ENCODE measurements around the gene RNF141. TPM values are rescaled to one million over a fixed set of nuclear protein-coding genes. Genes with fewer than 3 reads are reported as not detected.

Gene RNF141
- total RNA-seq, 1 experiment from 2014 or later, result 74.8 TPM

DNA sequence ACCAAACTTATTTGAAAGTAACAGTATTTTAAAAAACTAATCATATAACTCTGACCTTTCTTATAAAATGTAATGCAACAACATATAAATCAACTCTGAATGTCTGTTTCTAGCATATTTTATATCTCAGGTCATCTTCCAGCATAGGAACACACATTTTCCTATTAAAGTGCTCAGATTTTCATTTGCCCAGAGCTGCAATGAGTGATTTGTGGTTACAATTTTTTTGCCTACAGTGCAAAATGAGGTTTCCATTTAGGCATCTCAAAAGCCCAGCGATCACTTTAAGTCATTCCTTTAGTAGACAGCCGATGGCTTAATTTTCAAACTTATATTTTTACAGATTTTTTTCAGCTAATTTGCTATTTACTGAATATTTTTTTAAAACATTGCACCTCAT lies 26.5 kb upstream of the RNF141 start:
- Mint-ChIP-seq H3K9me3 (ENCODE audit: unreplicated experiment) (no peaks in the 10 kb centered on the region), H3K4me3 (ENCODE audit: unreplicated experiment) (no peak overlapping the region), H3K27ac (ENCODE audit: unreplicated experiment) (no peak overlapping the region), H3K27me3 (ENCODE audit: insufficient read depth, unreplicated experiment) (no peaks in the 10 kb centered on the region), H3K36me3 (ENCODE audit: insufficient read depth, unreplicated experiment) (no peaks in the 10 kb centered on the region), H3K4me1 (ENCODE audit: low read depth, unreplicated experiment) (no peaks in the 10 kb centered on the region)
- DNase-seq, result no peak
- H3K27me3 ChIP-seq (replicated peaks; ENCODE audit: control insufficient read depth, insufficient read depth, low read length), result no peaks in the 10 kb centered on the region
- no peak overlapping the region for H3K4me3 ChIP-seq (ENCODE audit: low read depth, low read length)
- H3K4me1 ChIP-seq, result no peaks in the 10 kb centered on the region
- POLR2A ChIA-PET, result no interaction called here
- no TSS peak for BruUV-seq (replicated peaks)
- H3K36me3 ChIP-seq (ENCODE audit: control insufficient read depth, insufficient read depth, low read length), result no peaks in the 10 kb centered on the region
- intact Hi-C loops (cut with micrococcal nuclease; ENCODE audit: unreplicated experiment), result no loop called here
- TF ChIP-seq, protein P1, sequence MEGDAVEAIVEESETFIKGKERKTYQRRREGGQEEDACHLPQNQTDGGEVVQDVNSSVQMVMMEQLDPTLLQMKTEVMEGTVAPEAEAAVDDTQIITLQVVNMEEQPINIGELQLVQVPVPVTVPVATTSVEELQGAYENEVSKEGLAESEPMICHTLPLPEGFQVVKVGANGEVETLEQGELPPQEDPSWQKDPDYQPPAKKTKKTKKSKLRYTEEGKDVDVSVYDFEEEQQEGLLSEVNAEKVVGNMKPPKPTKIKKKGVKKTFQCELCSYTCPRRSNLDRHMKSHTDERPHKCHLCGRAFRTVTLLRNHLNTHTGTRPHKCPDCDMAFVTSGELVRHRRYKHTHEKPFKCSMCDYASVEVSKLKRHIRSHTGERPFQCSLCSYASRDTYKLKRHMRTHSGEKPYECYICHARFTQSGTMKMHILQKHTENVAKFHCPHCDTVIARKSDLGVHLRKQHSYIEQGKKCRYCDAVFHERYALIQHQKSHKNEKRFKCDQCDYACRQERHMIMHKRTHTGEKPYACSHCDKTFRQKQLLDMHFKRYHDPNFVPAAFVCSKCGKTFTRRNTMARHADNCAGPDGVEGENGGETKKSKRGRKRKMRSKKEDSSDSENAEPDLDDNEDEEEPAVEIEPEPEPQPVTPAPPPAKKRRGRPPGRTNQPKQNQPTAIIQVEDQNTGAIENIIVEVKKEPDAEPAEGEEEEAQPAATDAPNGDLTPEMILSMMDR (IDR thresholded peaks at IDR 0.05; ENCODE audit: insufficient read depth in 1 of 2, low read depth in 1 of 2, low read length in 1 of 2, severe bottlenecking in 1 of 2, unreplicated experiment in 1 of 2), result no peak
- H3K9me3 ChIP-seq, result no peaks in the 10 kb centered on the region
- CTCF ChIA-PET, result no interaction called here

DNA sequence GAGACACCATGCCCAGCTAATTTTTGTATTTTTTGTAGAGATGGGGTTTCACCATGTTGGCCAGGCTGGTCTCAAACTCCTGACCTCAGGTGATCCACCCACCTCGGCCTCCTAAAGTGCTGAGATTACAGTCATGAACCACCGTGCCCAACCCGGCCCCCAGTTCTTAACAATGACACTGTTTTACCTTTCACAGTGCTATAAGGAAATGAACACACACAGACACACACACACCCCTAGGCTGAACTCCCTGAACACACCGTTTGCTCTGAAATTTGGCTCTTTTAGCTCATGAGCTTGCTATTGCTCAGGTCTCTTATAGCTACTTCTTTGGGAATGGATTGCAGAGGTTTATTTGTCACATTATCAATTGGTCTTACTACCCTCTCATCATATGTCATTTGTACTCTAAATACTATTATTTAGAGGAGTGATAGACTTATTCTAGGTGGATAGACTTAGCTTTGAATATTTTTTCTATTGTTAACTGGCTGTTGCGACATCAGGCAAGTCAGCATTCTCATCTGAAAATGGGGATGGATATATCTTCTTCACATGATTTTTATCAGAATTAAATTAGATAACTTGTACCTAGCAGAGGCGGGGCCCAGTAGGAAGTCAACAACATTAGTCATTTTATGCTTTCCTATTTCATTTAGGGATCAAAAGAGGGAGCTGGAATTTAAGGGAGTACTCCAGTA lies 25.4 kb upstream of the RNF141 start:
- no peak overlapping the region for H3K4me3 Mint-ChIP-seq (ENCODE audit: unreplicated experiment)
- intact Hi-C loops (cut with micrococcal nuclease; ENCODE audit: unreplicated experiment), result no loop called here
- H3K36me3 Mint-ChIP-seq (ENCODE audit: insufficient read depth, unreplicated experiment), result no peaks in the 10 kb centered on the region
- H3K4me1 Mint-ChIP-seq (ENCODE audit: low read depth, unreplicated experiment), result peaks cover 1% of the 10 kb centered on the region
- Histone ChIP-seq H3K9me3 (no peaks in the 10 kb centered on the region), H3K27me3 (replicated peaks; ENCODE audit: control insufficient read depth, insufficient read depth, low read length) (no peaks in the 10 kb centered on the region), H3K4me3 (ENCODE audit: low read depth, low read length) (no peak overlapping the region), H3K36me3 (ENCODE audit: control insufficient read depth, insufficient read depth, low read length) (no peaks in the 10 kb centered on the region), H3K4me1 (peaks cover under 1% of the 10 kb centered on the region; the same call in 1 of the 2 replicates)
- TF ChIP-seq, protein P1 (IDR thresholded peaks at IDR 0.05; ENCODE audit: insufficient read depth in 1 of 2, low read depth in 1 of 2, low read length in 1 of 2, severe bottlenecking in 1 of 2, unreplicated experiment in 1 of 2), result no peak
- ChIA-PET CTCF (interaction anchor here (0.8 kb wide), 1 partner anchor 26 kb away, joined by 4 read pairs; the partner anchor contains the start of gene RNF141), POLR2A (no interaction called here)
- H3K27me3 Mint-ChIP-seq (ENCODE audit: insufficient read depth, unreplicated experiment), result no peaks in the 10 kb centered on the region
- BruUV-seq (replicated peaks), result no TSS peak
- DNase-seq, result no peak
- no peak overlapping the region for H3K27ac Mint-ChIP-seq (ENCODE audit: unreplicated experiment)
- no peaks in the 10 kb centered on the region for H3K9me3 Mint-ChIP-seq (ENCODE audit: unreplicated experiment)

DNA sequence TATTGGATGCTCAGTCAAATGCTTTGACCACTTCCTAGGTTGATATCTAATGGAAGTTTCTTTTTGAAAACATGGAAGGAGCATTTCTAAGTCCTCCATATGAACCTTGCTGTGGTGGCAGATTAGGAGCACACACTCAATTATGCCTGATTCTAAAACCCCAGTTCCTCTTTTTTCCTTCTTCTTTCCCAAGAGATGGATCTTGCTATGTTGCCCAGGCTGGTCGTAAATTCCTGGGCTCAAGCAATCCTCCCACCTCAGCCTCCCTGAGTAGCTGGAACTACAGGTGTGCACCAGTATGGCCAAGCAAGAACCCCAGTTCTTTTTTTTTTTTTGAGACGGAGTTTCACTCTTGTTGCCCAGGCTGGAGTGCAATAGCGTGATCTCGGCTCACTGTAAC lies 24.5 kb upstream of the RNF141 start:
- no peak for DNase-seq
- Mint-ChIP-seq H3K27me3 (ENCODE audit: insufficient read depth, unreplicated experiment) (no peaks in the 10 kb centered on the region), H3K9me3 (ENCODE audit: unreplicated experiment) (no peaks in the 10 kb centered on the region), H3K4me3 (ENCODE audit: unreplicated experiment) (no peak overlapping the region), H3K4me1 (ENCODE audit: low read depth, unreplicated experiment) (peaks cover 9% of the 10 kb centered on the region), H3K36me3 (ENCODE audit: insufficient read depth, unreplicated experiment) (no peaks in the 10 kb centered on the region), H3K27ac (ENCODE audit: unreplicated experiment) (no peak overlapping the region)
- TF ChIP-seq, protein P1 (IDR thresholded peaks at IDR 0.05; ENCODE audit: insufficient read depth in 1 of 2, low read depth in 1 of 2, low read length in 1 of 2, severe bottlenecking in 1 of 2, unreplicated experiment in 1 of 2), result no peak
- Histone ChIP-seq H3K27me3 (replicated peaks; ENCODE audit: control insufficient read depth, insufficient read depth, low read length) (no peaks in the 10 kb centered on the region), H3K4me1 (peaks cover 7% of the 10 kb centered on the region; the same call in 1 of the 2 replicates), H3K9me3 (no peaks in the 10 kb centered on the region), H3K36me3 (ENCODE audit: control insufficient read depth, insufficient read depth, low read length) (no peaks in the 10 kb centered on the region), H3K4me3 (ENCODE audit: low read depth, low read length) (no peak overlapping the region)
- ChIA-PET CTCF (interaction anchor here (0.7 to 0.9 kb wide), 2 partner anchors 53 to 58 kb away, joined by 3 to 4 read pairs; no protein-coding TSS in a partner anchor), POLR2A (no interaction called here)
- intact Hi-C loops (cut with micrococcal nuclease; ENCODE audit: unreplicated experiment), result no loop called here
- BruUV-seq (replicated peaks), result no TSS peak

Data from Caco-2 (cell line).